HepG2 (cell line): ENCODE measurements around the gene MAPK8IP1. TPM values are rescaled to one million over a fixed set of nuclear protein-coding genes. Genes with fewer than 3 reads are reported as not detected.

Source experiments
- AKAP8 ChIP-seq: sonication (generic); formaldehyde crosslinking; IDR thresholded peaks from 2 replicates; pipeline ENCODE4 v1.5.1; 2020; ENCODE audit warnings: mild to moderate bottlenecking, missing genetic modification reagents
- BORCS8-MEF2B ChIP-seq: sonication (generic); formaldehyde crosslinking; IDR thresholded peaks from 2 replicates; pipeline ENCODE4 v1.8.0; 2022; ENCODE audit warnings: mild to moderate bottlenecking, missing genetic modification reagents
- HOXD1 ChIP-seq: sonication (generic); formaldehyde crosslinking; IDR thresholded peaks from 2 replicates; pipeline ENCODE4 v1.5.0; 2020; ENCODE audit warnings: missing genetic modification reagents
- KMT2B ChIP-seq: IDR thresholded peaks from 2 replicates; pipeline ENCODE4 v1.6.1; 2016; ENCODE audit warnings: missing genetic modification reagents, missing compliant biosample characterization
- NONO ChIP-seq, 2 experiments: fragments of 450-650 bp in 1 of 2; sonication (generic) in 1 of 2; formaldehyde crosslinking in 1 of 2; IDR thresholded peaks in 1 of 2; conservative IDR thresholded peaks in 1 of 2; 2 replicates each; pipeline versions ENCODE4 v1.6.1 to v1.8.0; 2017 to 2022; ENCODE audit warnings: mild to moderate bottlenecking in 1 of 2, missing genetic modification reagents in 1 of 2, moderate library complexity in 1 of 2
- REPIN1 ChIP-seq: sonication (generic); formaldehyde crosslinking; IDR thresholded peaks from 2 replicates; pipeline ENCODE4 v1.8.0; 2022; ENCODE audit warnings: missing genetic modification reagents, low read depth, mild to moderate bottlenecking, borderline replicate concordance
- RFXAP ChIP-seq: sonication (generic); formaldehyde crosslinking; IDR thresholded peaks from 2 replicates; pipeline ENCODE4 v1.4.0; 2020; ENCODE audit warnings: missing genetic modification reagents, borderline replicate concordance
- SMYD3 ChIP-seq: sonication (generic); formaldehyde crosslinking; IDR thresholded peaks from 2 replicates; pipeline ENCODE4 v1.8.1; 2023; ENCODE audit warnings: mild to moderate bottlenecking, missing genetic modification reagents
- YEATS4 ChIP-seq: sonication (generic); formaldehyde crosslinking; IDR thresholded peaks from 2 replicates; pipeline ENCODE4 v1.4.0; 2020; ENCODE audit warnings: missing genetic modification reagents, borderline replicate concordance
- ZBTB7B ChIP-seq: sonication (generic); formaldehyde crosslinking; IDR thresholded peaks from 2 replicates; pipeline ENCODE4 v1.4.0; 2020; ENCODE audit warnings: missing genetic modification reagents
- ZBTB8A ChIP-seq: sonication (generic); formaldehyde crosslinking; IDR thresholded peaks from 2 replicates; pipeline ENCODE4 v1.4.0; 2020; ENCODE audit warnings: mild to moderate bottlenecking, low read depth, missing genetic modification reagents, borderline replicate concordance
- ZEB1 ChIP-seq: IDR thresholded peaks from 2 replicates; pipeline ENCODE4 v1.6.1; 2012; ENCODE audit warnings: mild to moderate bottlenecking, low read depth, inconsistent platforms; ENCODE audit not compliant: insufficient replicate concordance
- ZNF224 ChIP-seq: sonication (generic); formaldehyde crosslinking; IDR thresholded peaks from 2 replicates; pipeline ENCODE4 v1.5.0; 2020; ENCODE audit warnings: mild to moderate bottlenecking, missing genetic modification reagents
- ZNF382 ChIP-seq: sonication (generic); formaldehyde crosslinking; IDR thresholded peaks from 2 replicates; pipeline ENCODE4 v1.5.0; 2020; ENCODE audit warnings: missing genetic modification reagents, mild to moderate bottlenecking, borderline replicate concordance
- ZNF552 ChIP-seq: sonication (generic); formaldehyde crosslinking; IDR thresholded peaks from 2 replicates; pipeline ENCODE4 v1.9.0; 2022; ENCODE audit warnings: missing genetic modification reagents, mild to moderate bottlenecking, borderline replicate concordance
- ZNF629 ChIP-seq: sonication (generic); formaldehyde crosslinking; conservative IDR thresholded peaks from 2 replicates; pipeline ENCODE4 v1.5.0; 2020; ENCODE audit warnings: missing genetic modification reagents
- ZNF652 ChIP-seq: IDR thresholded peaks from 2 replicates; pipeline ENCODE4 v1.6.1; 2016; ENCODE audit warnings: low read depth, borderline replicate concordance
- polyA plus RNA-seq, 8 experiments: library from polyadenylated mRNA; depleted of rRNA in 3 of 8; stranded (reverse) in 7 of 8; unstranded in 1 of 8; fragments of >200 nt; fragmentation: Illumina TruSeq in 4 of 8; extraction: Trizol in 4 of 8; gene quantifications; 2 replicates each; pipeline versions ENCODE4 v1.2.1 to v1.2.3, GENCODE V29; 2011 to 2016; ENCODE audit warnings: low read depth in 4 of 8, missing spikeins in 1 of 8, mixed read lengths in 1 of 8; ENCODE audit not compliant: insufficient read depth in 1 of 8
- total RNA-seq, 5 experiments: library from RNA; depleted of rRNA; stranded (reverse); fragments of >200 nt; fragmentation: Illumina TruSeq; extraction: Trizol; gene quantifications; 2 replicates each; pipeline ENCODE4 v1.2.3, GENCODE V29; 2016; ENCODE audit warnings: low read depth in 1 of 5
- TF ChIP-seq, protein P1 (sequence below): sonication (generic); formaldehyde crosslinking; IDR thresholded peaks from 2 replicates; pipeline ENCODE4 v1.8.0; 2022; ENCODE audit warnings: missing genetic modification reagents, mild to moderate bottlenecking, borderline replicate concordance

The MAPK8IP1 gene
- total and polyA plus RNA-seq, 2 of the 13 experiments (the other 11 are each of a cell fraction or from before 2014, with no cell fraction given): 2.2 to 4.2 TPM

DNA sequence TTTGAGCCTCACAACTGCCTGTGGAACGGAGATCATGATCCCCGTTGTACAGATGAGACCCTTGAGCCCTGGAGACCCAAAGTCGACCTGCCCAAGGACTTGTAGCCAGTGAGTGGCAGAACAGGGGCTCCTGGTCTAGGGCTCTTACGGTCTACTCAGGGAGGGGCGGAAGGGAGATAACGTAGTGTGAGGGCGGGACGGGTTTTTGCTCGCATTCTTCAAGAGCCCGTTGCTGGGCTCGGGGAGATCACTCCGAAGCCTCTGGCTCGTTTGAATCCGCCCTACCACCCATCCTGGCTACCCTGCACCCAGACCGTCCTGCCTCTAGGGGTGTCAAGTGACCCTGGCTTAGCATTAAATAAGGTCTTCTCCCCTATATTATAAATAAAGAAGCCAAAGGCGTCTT is 37.5 kb upstream of the MAPK8IP1 start (continued):
- TF ChIP-seq AKAP8 (CRISPR knock-in tag): 0 out of 2 replicates have a peak, but pooled peaks have one; percentile 15
- TF ChIP-seq KMT2B (CRISPR knock-in tag): no peak; the same call in 1 of the 2 replicates
- peak; percentile 15 for TF ChIP-seq ZEB1
- TF ChIP-seq ZNF382 (CRISPR knock-in tag): no peak
- TF ChIP-seq RFXAP (CRISPR knock-in tag): 0 out of 2 replicates have a peak, but pooled peaks have one; percentile 3
- no peak for TF ChIP-seq ZBTB8A (CRISPR knock-in tag)
- TF ChIP-seq NONO (IDR thresholded peaks at IDR 0.05): no peak
- no peak for TF ChIP-seq NONO (CRISPR knock-in tag; conservative IDR thresholded peaks at IDR 0.05)
- no peak for TF ChIP-seq ZBTB7B (CRISPR knock-in tag)
- TF ChIP-seq, protein P1, sequence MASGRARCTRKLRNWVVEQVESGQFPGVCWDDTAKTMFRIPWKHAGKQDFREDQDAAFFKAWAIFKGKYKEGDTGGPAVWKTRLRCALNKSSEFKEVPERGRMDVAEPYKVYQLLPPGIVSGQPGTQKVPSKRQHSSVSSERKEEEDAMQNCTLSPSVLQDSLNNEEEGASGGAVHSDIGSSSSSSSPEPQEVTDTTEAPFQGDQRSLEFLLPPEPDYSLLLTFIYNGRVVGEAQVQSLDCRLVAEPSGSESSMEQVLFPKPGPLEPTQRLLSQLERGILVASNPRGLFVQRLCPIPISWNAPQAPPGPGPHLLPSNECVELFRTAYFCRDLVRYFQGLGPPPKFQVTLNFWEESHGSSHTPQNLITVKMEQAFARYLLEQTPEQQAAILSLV: 0 out of 2 replicates have a peak, but pooled peaks have one; percentile 6
- TF ChIP-seq ZNF224 (CRISPR knock-in tag): no peak
- TF ChIP-seq REPIN1 (CRISPR knock-in tag): peak; percentile 12; the same call in 1 of the 2 replicates
- TF ChIP-seq BORCS8-MEF2B (CRISPR knock-in tag): 0 out of 2 replicates have a peak, but pooled peaks have one; percentile 10
- no peak for TF ChIP-seq HOXD1
- no peak for TF ChIP-seq ZNF552 (CRISPR knock-in tag)
- TF ChIP-seq YEATS4: no peak
- TF ChIP-seq ZNF652: no peak
- TF ChIP-seq ZNF629 (CRISPR knock-in tag): 0 out of 2 replicates have a peak, but pooled peaks have one; percentile 31
- TF ChIP-seq SMYD3 (CRISPR knock-in tag): 0 out of 2 replicates have a peak, but pooled peaks have one; percentile 7
